Endothelial cell of umbilical vein (primary cell): Measurements from ENCODE around the gene ZNF611. TPM values are rescaled to one million over a fixed set of nuclear protein-coding genes. Genes with fewer than 3 reads are reported as not detected.
A peak's percentile ranks its signal among the peaks of the same experiment; 100 is the strongest.

Source experiments
- BruUV-seq: library from RNA; stranded (reverse); fragments of 400-500 nt; replicated peaks from 2 replicates; lab custom pipeline; 2021; lab: Mats Ljungman, UMichigan
- CTCF ChIA-PET: fragments of 300-600, 350-600 bp; sonication (Branson Sonifier 250); formaldehyde crosslinking; loops from one replicate; lab custom pipeline; 2021; ENCODE audit warnings: antibody characterized with exemption, inconsistent platforms; lab: Charles Lee
- POLR2A ChIA-PET: fragments of 300-600, 350-600 bp; sonication (Branson Sonifier 250); formaldehyde crosslinking; loops from one replicate; lab custom pipeline; 2021; ENCODE audit warnings: antibody characterized with exemption, inconsistent platforms; lab: Charles Lee
- DNase-seq: peaks from one replicate; pipeline ENCODE4 v3.0.0-alpha.2; 2011; ENCODE audit warnings: low read depth, low spot score
- FAIRE-seq: peaks from 2 replicates; lab custom pipeline; 2011; peaks lifted over from hg19 to GRCh38; lab: Jason Lieb, UNC
- H2AFZ ChIP-seq: 2 replicates; pipeline ENCODE4 v1.6.0; 2012; ENCODE audit warnings: low read depth, low read length, control low read depth, inconsistent platforms
- H3K27ac ChIP-seq: 2 replicates; pipeline ENCODE4 v1.5.1; 2011; ENCODE audit warnings: low read depth, mild to moderate bottlenecking, control low read depth, low read length, moderate library complexity; ENCODE audit not compliant: insufficient read depth
- H3K27me3 ChIP-seq, 2 experiments: 2 replicates each; pipeline versions ENCODE4 v1.6.0 to v1.6.1; 2011; ENCODE audit warnings: low read length in 2 of 2, mixed read lengths in 1 of 2; ENCODE audit not compliant: control insufficient read depth in 2 of 2, insufficient read depth in 2 of 2
- H3K36me3 ChIP-seq, 2 experiments: 2 replicates in 1 of 2; 3 replicates in 1 of 2; pipeline ENCODE4 v1.5.1; 2011; ENCODE audit warnings: low read length in 2 of 2, mild to moderate bottlenecking in 1 of 2, moderate library complexity in 1 of 2; ENCODE audit not compliant: control insufficient read depth in 2 of 2, insufficient read depth in 2 of 2; ENCODE audit errors: extremely low read depth in 1 of 2
- H3K4me1 ChIP-seq: 3 replicates; pipeline ENCODE4 v1.5.1; 2011; ENCODE audit warnings: mild to moderate bottlenecking, low read length; ENCODE audit not compliant: control insufficient read depth, insufficient read depth; ENCODE audit errors: extremely low read depth
- H3K4me2 ChIP-seq: 2 replicates; pipeline ENCODE4 v1.6.1; 2011; ENCODE audit warnings: low read length, control low read depth, mixed read lengths; ENCODE audit not compliant: insufficient read depth
- H3K4me3 ChIP-seq, 3 experiments: fragments of 200-600 bp in 1 of 3; sonication (generic), shearing (Covaris generic) in 1 of 3; replicated peaks in 1 of 3; 2 replicates each; pipeline ENCODE4 v1.5.1; 2011 to 2016; ENCODE audit warnings: control low read depth in 3 of 3, low read length in 3 of 3, mild to moderate bottlenecking in 2 of 3, inconsistent platforms in 1 of 3, low read depth in 1 of 3, moderate library complexity in 1 of 3; ENCODE audit not compliant: insufficient read depth in 1 of 3
- H3K79me2 ChIP-seq: 2 replicates; pipeline ENCODE4 v1.6.0; 2012; ENCODE audit warnings: low read length, inconsistent platforms; ENCODE audit not compliant: control insufficient read depth, insufficient read depth
- H3K9ac ChIP-seq: replicated peaks from 2 replicates; pipeline ENCODE3; 2011; ENCODE audit warnings: low read length, control low read depth; ENCODE audit not compliant: insufficient read depth; ENCODE audit errors: extremely low read depth
- H3K9me1 ChIP-seq: replicated peaks from 3 replicates; pipeline ENCODE4 v1.6.0; 2011; ENCODE audit warnings: mild to moderate bottlenecking, low read length; ENCODE audit not compliant: control insufficient read depth, insufficient read depth; ENCODE audit errors: extremely low read depth
- H3K9me3 ChIP-seq: replicated peaks from 2 replicates; pipeline ENCODE4 v1.5.1; 2012; ENCODE audit warnings: low read length, inconsistent platforms; ENCODE audit not compliant: control insufficient read depth, insufficient read depth
- H4K20me1 ChIP-seq: replicated peaks from 2 replicates; pipeline ENCODE3; 2011; ENCODE audit warnings: mild to moderate bottlenecking, low read length; ENCODE audit not compliant: control insufficient read depth, insufficient read depth; ENCODE audit errors: extremely low read depth
- CTCF ChIP-seq, 2 donors: IDR thresholded peaks; 1 replicate in 1 of 2; 2 replicates in 1 of 2; pipeline ENCODE4 v1.5.1; 2011; ENCODE audit warnings: low read length in 2 of 2, mild to moderate bottlenecking in 2 of 2, moderate library complexity in 2 of 2, control low read depth in 1 of 2, inconsistent platforms in 1 of 2, low read depth in 1 of 2; ENCODE audit not compliant: insufficient read depth in 1 of 2; ENCODE audit errors: extremely low read depth in 1 of 2
- EZH2 ChIP-seq: IDR thresholded peaks from 2 replicates; pipeline ENCODE4 v1.6.1; 2012; ENCODE audit warnings: borderline replicate concordance, low read depth, mild to moderate bottlenecking, moderate library complexity, low read length, inconsistent platforms; ENCODE audit not compliant: severe bottlenecking
- FOS ChIP-seq: IDR thresholded peaks from 2 replicates; pipeline ENCODE4 v1.6.1; 2011; ENCODE audit warnings: mild to moderate bottlenecking, low read length, moderate library complexity, borderline replicate concordance; ENCODE audit not compliant: insufficient read depth
- GATA2 ChIP-seq: IDR thresholded peaks from 2 replicates; pipeline ENCODE4 v1.7.0; 2011; ENCODE audit warnings: low read depth, mild to moderate bottlenecking, moderate library complexity, mixed read lengths, low read length; ENCODE audit not compliant: insufficient read length, insufficient read depth
- JUN ChIP-seq: IDR thresholded peaks from 2 replicates; pipeline ENCODE4 v1.6.1; 2011; ENCODE audit warnings: borderline replicate concordance, low read depth; ENCODE audit not compliant: insufficient read length, insufficient read depth
- MAX ChIP-seq: IDR thresholded peaks from 2 replicates; pipeline ENCODE4 v1.6.1; 2011; ENCODE audit not compliant: insufficient read depth, insufficient read length
- MYC ChIP-seq: IDR thresholded peaks from one replicate; pipeline ENCODE4 v1.6.1; 2011; ENCODE audit warnings: mild to moderate bottlenecking, low read depth, low read length
- POLR2A ChIP-seq: IDR thresholded peaks from 2 replicates; pipeline ENCODE4 v1.6.1; 2012; ENCODE audit warnings: low read depth, mild to moderate bottlenecking, control low read depth, low read length
- POLR2AphosphoS5 ChIP-seq: IDR thresholded peaks from 2 replicates; pipeline ENCODE4 v1.6.1; 2012; ENCODE audit warnings: low read depth, mild to moderate bottlenecking, control low read depth, low read length, moderate library complexity; ENCODE audit not compliant: insufficient read depth
- dilution Hi-C: fragments of 300-500 bp; cut with MboI; formaldehyde crosslinking; loops from one replicate; pipeline ENCODE4 v1.15.0; 2019; ENCODE audit warnings: low sequenced_read_pairs; ENCODE audit not compliant: extremely low pct_ligation_motif_present
- intact Hi-C: fragments of 100-400 bp; cut with micrococcal nuclease; formaldehyde crosslinking; loops from one replicate; pipeline ENCODE4 v1.10.0; 2022
- polyA plus RNA-seq, 4 experiments: library from polyadenylated mRNA; depleted of rRNA in 3 of 4; stranded (reverse) in 3 of 4; unstranded in 1 of 4; fragments of >200 nt; gene quantifications; 2 replicates each; pipeline versions ENCODE4 v1.2.1 to v1.2.3, GENCODE V29; 2011 to 2012; ENCODE audit warnings: missing spikeins in 1 of 4
- total RNA-seq: library from RNA; stranded (reverse); gene quantifications from 2 replicates; pipeline ENCODE4 v1.2.3, GENCODE V29; 2021

The ZNF611 gene
- total and polyA plus RNA-seq, 2 donors (not counting 3 experiments of a cell fraction or from before 2014, with no cell fraction given) = 3.1 to 20.0 TPM

DNA sequence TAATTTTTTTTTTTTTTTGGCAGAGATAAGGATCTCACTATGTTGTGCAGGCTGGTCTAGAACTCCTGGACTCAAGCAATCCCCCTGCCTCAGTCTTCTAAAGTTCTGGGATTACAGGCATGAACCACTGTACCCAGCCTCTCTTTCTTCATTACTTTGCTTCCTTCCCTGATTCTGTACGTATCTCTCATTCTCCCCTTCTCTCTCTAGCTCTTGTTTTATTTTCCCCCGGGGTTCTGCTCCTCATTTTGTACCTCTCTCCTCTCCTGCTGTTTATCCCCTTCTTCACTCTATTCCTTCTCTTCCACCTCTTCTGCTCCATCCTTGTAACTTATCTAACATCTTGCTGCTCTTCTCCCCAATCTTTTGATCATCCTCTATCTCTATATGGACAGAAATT, 46.5 kb downstream of the ZNF611 start:
- DNase-seq (no peak), FAIRE-seq (no peak)
- Histone ChIP-seq H3K36me3 (no peaks in the 10 kb centered on the region), H3K27me3 (no peaks in the 10 kb centered on the region), H3K9me3 (no peaks in the 10 kb centered on the region), H3K4me3 (no peak overlapping the region), H3K9ac (no peak overlapping the region), H2AFZ (no peak overlapping the region), H4K20me1 (no peaks in the 10 kb centered on the region), H3K4me1 (peaks cover 9% of the 10 kb centered on the region), H3K4me2 (peak overlapping the region; percentile 91), H3K79me2 (peaks cover 57% of the 10 kb centered on the region), H3K9me1 (no peaks in the 10 kb centered on the region), H3K27ac (no peak overlapping the region)
- no TSS peak for BruUV-seq
- intact Hi-C loops = no loop called here
- ChIA-PET CTCF (no interaction called here), POLR2A (interaction anchor here (0.7 kb wide), 1 partner anchor 275 kb away, joined by 8 read pairs; no protein-coding TSS in a partner anchor)
- TF ChIP-seq EZH2 = no peak
- peak; percentile 33 for TF ChIP-seq GATA2
- dilution Hi-C loops = no loop called here

- Histone ChIP-seq H3K9me1 (no peaks in the 10 kb centered on the region), H4K20me1 (no peaks in the 10 kb centered on the region), H2AFZ (no peak overlapping the region), H3K27me3 (no peaks in the 10 kb centered on the region), H3K4me2 (no peak overlapping the region), H3K4me3 (no peak overlapping the region), H3K27ac (no peak overlapping the region), H3K4me1 (peaks cover 9% of the 10 kb centered on the region), H3K36me3 (peaks cover 0 to 3% of the 10 kb centered on the region in 2 experiments), H3K9me3 (no peaks in the 10 kb centered on the region), H3K79me2 (peaks cover 63% of the 10 kb centered on the region), H3K9ac (no peak overlapping the region)
- BruUV-seq = no TSS peak
- no peak for DNase-seq
- intact Hi-C loops (no loop called here), dilution Hi-C loops (no loop called here)
- no peak for FAIRE-seq
- ChIA-PET CTCF (no interaction called here), POLR2A (no interaction called here)
- no peak for TF ChIP-seq GATA2
- TF ChIP-seq EZH2 = no peak
- TF ChIP-seq POLR2A = no peak
- no peak for TF ChIP-seq FOS
- TF ChIP-seq CTCF (IDR thresholded peaks at IDR 0.05; ENCODE audit: extremely low read depth in 1 of 2, insufficient read depth in 1 of 2, low read depth in 1 of 2, low read length in 2 of 2) = no peak
- no peak for TF ChIP-seq MAX
- TF ChIP-seq JUN = no peak
- TF ChIP-seq POLR2AphosphoS5 = no peak
- no peak for TF ChIP-seq MYC
Measured at GRCh38 chr19:52687684-52688083, 47.2 kb downstream of the ZNF611 start.
